ENCODE data around the gene OGN.

DNA sequence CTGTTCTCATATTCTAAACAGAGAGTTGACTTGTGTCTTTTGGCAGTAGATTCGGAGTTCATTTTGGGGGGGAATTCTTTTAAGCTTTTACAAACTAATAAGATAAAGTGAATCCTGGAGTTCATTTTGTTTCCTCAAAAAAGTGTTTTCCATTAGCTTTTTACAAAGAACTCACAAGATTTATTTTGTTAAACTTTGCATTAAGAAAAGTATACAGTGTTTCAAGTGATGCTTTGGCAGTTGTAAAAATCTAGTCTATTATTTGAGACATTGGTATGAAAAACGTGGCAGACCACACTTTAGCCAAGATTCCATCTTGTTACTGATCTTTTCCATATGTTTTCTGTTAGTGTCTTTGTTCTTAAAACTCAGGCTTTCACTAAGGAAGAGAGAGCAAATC, 21.1 kb upstream of the OGN start:
- TF ChIP-seq POLR2AphosphoS5 (IDR thresholded peaks at IDR 0.05; ENCODE audit: low read depth, low read length) = no peak
- no peak for TF ChIP-seq TAF1 (IDR thresholded peaks at IDR 0.05; ENCODE audit: low read depth, low read length)
- TF ChIP-seq POU2F2 (IDR thresholded peaks at IDR 0.05; ENCODE audit: low read depth, low read length) = no peak
